Measurements from ENCODE around the gene DISC1. TPM values are rescaled to one million over a fixed set of nuclear protein-coding genes. Genes with fewer than 3 reads are reported as not detected.
A peak's percentile ranks its signal among the peaks of the same experiment; 100 is the strongest.

Gene DISC1
- total and polyA plus RNA-seq, 8 donors = 0.42 to 6.6 (median 1.5) TPM

GRCh38 chr1:232048481-232048880, 421.9 kb downstream of the DISC1 start:
- DNase-seq (no peak), ATAC-seq (no peak), FAIRE-seq (no peak)

GRCh38 chr1:232049335-232049734, 422.7 kb downstream of the DISC1 start:
- Histone ChIP-seq H3K4me1 (no peaks in the 10 kb centered on the region), H3K27ac (no peak overlapping the region), H3K9me3 (no peaks in the 10 kb centered on the region), H3K27me3 (no peaks in the 10 kb centered on the region), H3K36me3 (no peaks in the 10 kb centered on the region), H3K4me3 (no peak overlapping the region)
- no peak for DNase-seq
- intact Hi-C loops (cut with DNase I) = no loop called here
- no peak for TF ChIP-seq CTCF (IDR thresholded peaks at IDR 0.05)
- ATAC-seq = no peak
- no peak for FAIRE-seq
- WGBS, 2 donors = 63 to 78% methylated on average over 4 of the region's 4 CpGs

More at GRCh38 chr1:232048481-232048880, 421.9 kb downstream of the DISC1 start:
- no peak overlapping the region for H3K4me3 ChIP-seq
- no peaks in the 10 kb centered on the region for H3K9me3 ChIP-seq
- intact Hi-C loops (cut with DNase I) = no loop called here
- TF ChIP-seq CTCF (IDR thresholded peaks at IDR 0.05) = no peak
- no peaks in the 10 kb centered on the region for H3K4me1 ChIP-seq
- 79 to 90% methylated on average over 7 of the region's 7 CpGs for WGBS, 2 donors
- H3K36me3 ChIP-seq = no peaks in the 10 kb centered on the region
- no peak overlapping the region for H3K27ac ChIP-seq
- no peaks in the 10 kb centered on the region for H3K27me3 ChIP-seq

GRCh38 chr1:232057217-232057895, 430.8 kb downstream of the DISC1 start:
- intact Hi-C loops (cut with DNase I) = no loop called here
- FAIRE-seq = no peak
- 65 to 75% methylated on average over 10 of the region's 10 CpGs for WGBS, 2 donors

GRCh38 chr1:232057896-232058274, 431.3 kb downstream of the DISC1 start:
- no peak for TF ChIP-seq CTCF (IDR thresholded peaks at IDR 0.05)
- WGBS, 2 donors = 39 to 43% methylated on average over 1 of the region's 1 CpG
- peak in 1 of 4 donors; percentile 29 for ATAC-seq
- H3K9me3 ChIP-seq = no peaks in the 10 kb centered on the region
- no peak overlapping the region for H3K4me3 ChIP-seq
- no peak overlapping the region for H3K27ac ChIP-seq
- DNase-seq = no peak
- H3K4me1 ChIP-seq = no peaks in the 10 kb centered on the region
- no peak for FAIRE-seq
- intact Hi-C loops (cut with DNase I) = no loop called here
- no peaks in the 10 kb centered on the region for H3K27me3 ChIP-seq
- H3K36me3 ChIP-seq = no peaks in the 10 kb centered on the region

More at GRCh38 chr1:232057217-232057895, 430.8 kb downstream of the DISC1 start:
- TF ChIP-seq CTCF (IDR thresholded peaks at IDR 0.05) = no peak
- Histone ChIP-seq H3K4me3 (no peak overlapping the region), H3K27me3 (no peaks in the 10 kb centered on the region), H3K9me3 (no peaks in the 10 kb centered on the region), H3K4me1 (no peaks in the 10 kb centered on the region), H3K27ac (no peak overlapping the region), H3K36me3 (no peaks in the 10 kb centered on the region)
- DNase-seq (no peak), ATAC-seq (no peak)

- DNase-seq (no peak), FAIRE-seq (no peak), ATAC-seq (no peak)
- Histone ChIP-seq H3K9me3 (no peaks in the 10 kb centered on the region), H3K4me1 (no peaks in the 10 kb centered on the region), H3K27me3 (no peaks in the 10 kb centered on the region), H3K36me3 (no peaks in the 10 kb centered on the region), H3K4me3 (no peak overlapping the region), H3K27ac (no peak overlapping the region)
- no peak for TF ChIP-seq CTCF (IDR thresholded peaks at IDR 0.05)
- intact Hi-C loops (cut with DNase I) = no loop called here
- WGBS, 2 donors = 46 to 54% methylated on average over 8 of the region's 8 CpGs
Observed at GRCh38 chr1:232059726-232060374, 433.3 kb downstream of the DISC1 start.
